NCI-H774 (cell line): Measurements from ENCODE around the gene MRE11.

Experiments
- DNase-seq: peaks from one replicate; lab custom pipeline; 2025; lab: John Stamatoyannopoulos, UW

Gene MRE11

DNA sequence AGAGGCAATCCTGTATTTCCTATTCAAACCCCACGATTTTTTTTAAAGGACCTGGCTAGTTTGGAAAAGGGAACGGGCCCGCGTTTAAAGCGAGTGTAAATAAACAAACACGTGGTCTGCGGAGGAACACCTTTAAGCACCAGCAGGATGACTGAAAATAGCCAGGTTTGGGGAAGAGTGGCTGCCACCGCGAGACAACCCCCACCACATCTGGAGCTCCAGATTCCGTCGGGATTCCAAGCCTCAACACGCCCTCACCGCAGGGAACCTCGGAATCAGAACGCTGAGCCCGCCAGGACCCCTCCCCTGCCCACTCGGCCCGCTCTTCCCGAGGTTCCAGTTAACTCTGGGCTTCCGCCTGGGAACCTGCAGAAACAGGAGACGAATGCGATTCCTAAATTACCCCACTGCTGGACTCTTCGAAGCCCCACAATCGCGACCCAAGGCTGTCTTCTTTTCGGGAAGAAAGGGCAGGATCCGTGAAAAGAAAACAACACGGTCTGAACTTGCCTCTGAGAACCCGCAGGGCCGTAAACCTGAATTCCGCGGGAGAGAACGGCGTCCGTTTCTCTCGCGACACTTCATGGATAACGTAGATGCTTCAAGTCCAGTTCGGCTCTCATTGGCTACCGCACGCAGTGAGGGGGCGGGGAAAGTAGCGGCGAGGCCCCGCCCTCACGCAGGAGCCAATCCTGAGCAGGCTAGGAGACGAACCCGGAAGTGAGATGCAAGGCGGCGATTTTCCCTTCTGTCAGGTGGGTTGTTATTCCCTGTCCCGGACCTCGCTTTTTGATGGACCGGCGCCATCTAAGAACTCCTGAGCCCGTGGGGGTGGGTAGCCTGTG lies at the start of gene MRE11, which contains the start of gene ANKRD49:
MRE11 (minus strand) TSS at position 564 of the 845 bp plus-strand sequence. CDS start 1,043 bp downstream, outside the sequence.
ANKRD49 (plus strand) TSS at position 704 of the 845 bp plus-strand sequence. CDS start 2,710 bp downstream, outside the sequence.
- DNase-seq, result peak; percentile 98

DNA sequence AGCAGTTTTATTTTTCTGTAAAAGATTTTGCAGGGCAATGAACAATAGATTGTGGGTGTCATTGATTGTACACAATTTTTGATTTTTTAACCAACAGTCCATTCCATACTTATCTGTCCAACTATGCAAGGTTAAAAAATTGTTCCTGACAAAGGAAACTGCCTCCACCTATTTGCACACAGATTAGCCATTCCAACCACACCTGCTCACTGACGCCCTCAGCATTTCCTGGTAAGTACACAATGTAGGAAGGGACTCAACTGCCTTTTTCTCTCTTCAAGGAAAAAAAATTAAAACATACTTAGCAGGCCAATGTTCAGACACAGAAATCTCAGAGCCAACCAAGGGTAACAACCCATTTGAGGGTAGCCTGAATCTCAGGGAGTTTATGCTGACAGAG lies 45.8 kb upstream of the MRE11 start:
- DNase-seq, result peak; percentile 40

DNA sequence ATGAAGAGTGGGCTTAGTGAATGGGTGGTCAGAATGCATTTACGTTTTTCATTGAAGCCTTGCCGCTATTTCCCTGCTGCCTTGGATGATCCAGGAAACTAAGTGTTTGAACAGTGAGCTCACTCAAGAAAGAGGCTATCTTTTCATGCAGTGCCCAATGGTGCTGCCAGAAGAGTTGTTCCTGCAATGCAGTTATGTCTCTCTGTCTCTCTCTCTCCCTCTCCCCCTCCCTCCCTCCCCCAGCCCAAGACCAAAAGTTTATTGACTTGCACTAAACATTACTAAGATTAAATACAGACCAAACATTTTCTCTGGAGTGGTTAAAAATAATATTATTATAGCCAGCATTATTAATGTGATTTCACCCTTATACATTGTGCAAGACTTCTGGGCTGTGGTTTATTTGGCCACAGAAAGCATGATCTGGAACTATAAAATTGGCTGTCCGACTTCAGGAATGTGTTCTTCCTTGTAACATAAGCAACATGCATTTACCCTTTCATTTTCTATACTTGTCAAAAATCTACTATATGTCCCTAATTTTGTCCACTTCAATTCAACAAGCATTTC lies 43.5 kb upstream of the MRE11 start:
- DNase-seq, result no peak

DNA sequence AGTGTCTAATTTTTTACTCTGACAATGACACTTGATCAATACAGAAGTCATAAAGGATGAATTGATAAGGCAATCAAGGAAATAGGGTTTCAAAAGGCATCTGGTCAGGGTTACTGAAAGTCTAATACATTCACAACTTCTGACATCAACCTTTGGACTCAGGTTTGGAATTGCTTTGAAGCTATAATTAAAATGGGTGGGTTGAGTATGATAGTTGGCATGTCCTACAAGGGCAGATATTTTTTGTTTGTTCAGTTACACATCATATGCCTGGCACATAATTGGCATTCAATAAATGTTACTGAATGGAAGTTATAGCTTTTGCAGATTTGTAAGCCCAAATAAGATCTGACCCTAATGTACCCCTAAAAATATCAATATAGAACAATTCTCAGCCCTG lies 42.7 kb upstream of the MRE11 start:
- DNase-seq, result no peak

DNA sequence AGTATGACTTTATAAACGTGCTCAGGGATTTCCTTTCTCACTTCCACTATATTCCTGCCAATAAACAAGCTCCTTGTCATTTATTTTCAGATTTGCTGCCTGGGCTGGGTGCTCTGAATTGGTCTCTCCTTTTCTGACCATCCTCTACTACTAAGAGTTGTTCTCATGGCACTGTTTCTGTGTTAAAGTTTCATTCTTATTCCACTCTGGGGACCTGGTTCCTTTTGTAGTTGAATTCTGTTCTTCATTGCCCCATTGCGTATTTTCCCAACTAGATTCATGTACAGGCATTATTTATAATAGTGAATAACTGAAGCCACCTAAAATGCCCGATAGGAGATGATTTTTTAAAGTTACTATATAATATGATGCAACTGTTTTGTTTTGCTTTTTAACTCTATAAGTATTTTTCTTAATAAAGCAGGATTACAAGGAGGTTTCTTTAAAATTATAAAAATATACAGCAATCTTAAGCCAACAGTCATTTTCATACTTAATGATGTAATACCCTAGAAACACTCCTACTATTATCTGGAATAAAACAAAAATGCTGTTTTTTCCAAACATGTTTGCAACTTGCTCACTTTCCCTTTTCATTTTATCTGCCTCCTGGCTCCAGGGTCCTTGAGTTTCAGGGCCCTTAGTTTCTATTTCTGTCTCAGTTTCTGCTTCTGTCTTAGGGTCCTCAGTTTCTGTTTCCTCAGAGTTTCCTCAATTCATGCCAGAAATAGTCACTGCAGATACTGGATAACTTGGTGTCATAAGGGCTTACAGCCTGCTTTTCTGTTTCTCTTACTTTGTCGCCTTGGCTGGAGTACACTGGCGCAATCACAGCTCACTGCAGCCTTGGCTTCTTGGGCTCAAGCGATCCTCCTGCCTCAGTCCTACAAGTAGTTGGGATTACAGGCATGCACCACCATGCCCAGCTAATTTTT lies 40.3 kb upstream of the MRE11 start:
- DNase-seq, result no peak

DNA sequence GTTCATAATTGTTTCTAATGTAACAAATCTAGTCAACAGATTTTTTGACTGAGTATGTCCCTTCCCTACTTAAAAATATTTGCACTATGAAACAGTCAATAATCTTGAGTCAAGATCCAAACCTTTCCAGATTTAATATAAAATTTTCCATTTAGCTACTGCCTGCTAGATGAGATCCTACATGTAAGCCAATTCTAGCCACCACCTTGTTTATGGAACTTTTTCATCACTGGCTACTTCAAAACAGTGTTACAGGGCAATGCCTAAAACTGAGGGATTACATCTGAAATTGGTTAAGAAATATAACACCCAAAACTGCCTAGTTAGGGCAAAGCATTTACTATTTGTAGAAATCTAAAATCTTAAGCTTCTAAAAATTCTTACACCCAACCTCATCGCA lies 39.6 kb upstream of the MRE11 start:
- DNase-seq, result no peak

DNA sequence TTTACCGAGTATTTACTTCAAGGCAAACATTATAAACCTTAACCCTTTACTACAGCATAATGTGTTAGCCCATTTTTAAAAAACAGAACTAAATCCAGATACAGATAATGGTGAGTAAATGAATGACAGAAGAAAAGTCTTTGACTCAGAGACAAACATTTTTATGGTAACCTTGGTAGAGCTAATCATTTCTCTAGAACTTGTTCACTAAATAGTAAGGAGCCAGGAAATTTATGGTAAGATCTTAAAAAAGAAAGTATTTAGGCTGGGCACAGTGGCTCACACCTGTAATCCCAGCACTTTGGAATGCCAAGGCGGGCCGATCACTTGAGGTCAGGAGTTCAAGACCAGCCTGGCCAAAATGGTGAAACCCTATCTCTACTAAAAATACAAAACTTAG lies 38.6 kb upstream of the MRE11 start:
- no peak for DNase-seq

DNA sequence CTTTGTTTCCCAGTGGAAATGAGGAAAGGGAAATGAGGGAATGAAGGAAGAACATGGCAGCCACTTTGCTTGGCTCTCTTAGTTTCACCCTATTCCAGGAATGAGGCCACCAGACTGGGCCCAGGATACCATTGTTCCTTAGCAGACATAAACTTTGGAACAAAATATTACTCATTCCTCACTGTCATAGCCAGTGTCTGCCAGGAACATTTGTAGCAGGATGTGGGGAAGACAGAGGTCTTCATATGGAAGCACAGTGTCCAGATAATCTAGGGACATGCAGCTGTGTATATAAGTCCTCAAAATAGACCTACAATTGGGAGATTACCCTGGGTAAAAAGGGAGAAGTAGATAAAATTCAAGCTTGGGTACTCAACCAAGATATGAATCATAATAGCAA lies 34.9 kb upstream of the MRE11 start:
- DNase-seq, result no peak

- DNase-seq, result no peak
These were observed 33.2 kb upstream of the MRE11 start for GRCh38 chr11:94526645-94527438.

GRCh38 chr11:94525546-94526324 lies 32.1 kb upstream of the MRE11 start:
- no peak for DNase-seq

DNA sequence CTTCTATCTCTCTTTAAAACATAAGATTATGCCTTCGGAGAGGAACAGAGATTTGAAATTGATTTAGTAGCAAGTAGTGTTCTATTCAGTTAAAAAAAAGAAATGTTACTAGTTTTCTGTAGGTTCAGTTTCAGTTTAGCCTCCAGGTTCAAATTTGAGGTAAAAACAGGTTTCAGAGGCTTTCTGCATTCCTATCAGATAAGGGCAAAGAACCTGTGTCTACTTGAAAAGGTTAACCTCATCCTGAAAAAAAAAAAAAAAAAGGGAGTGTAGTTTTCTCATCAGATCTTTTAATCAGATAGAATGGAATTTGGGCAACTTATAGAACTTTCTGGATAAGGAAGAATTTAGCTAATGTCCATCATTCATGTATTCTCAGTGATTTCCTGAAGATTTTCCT lies 30.7 kb upstream of the MRE11 start:
- DNase-seq, result no peak

- DNase-seq, result no peak
These were observed 28.0 kb upstream of the MRE11 start for GRCh38 chr11:94521684-94522083.

DNA sequence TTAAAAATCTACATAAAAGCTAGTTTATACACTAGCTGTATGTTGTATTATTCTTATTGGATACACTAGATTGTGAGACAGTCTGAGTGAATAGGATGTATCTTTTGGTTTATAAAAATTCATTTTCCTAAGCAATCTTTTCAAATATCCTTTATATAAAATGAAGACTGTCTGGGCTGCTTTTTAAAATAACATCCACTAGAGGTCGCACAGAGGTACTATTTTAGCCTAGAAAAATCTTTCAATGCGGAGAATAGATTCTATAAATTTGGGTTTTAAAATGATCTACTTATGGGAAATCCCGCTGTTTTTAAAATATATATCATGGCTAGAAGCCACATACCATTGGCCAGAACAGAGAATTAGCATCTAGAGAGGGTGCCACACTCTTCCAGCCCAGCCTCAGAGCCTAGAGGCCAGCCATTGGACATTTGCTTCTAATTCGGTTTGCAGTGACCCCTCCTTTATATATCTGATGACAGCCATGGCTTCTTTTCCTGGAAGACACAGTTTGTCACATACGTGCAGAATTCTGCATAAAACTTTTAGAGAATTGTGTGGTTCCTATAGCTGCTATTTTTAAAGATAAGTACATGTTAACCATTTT lies 25.9 kb upstream of the MRE11 start:
- DNase-seq, result peak; percentile 9

- no peak for DNase-seq
These were observed 24.7 kb upstream of the MRE11 start for GRCh38 chr11:94518300-94518699.

- no peak for DNase-seq
These were observed 23.1 kb upstream of the MRE11 start for GRCh38 chr11:94516725-94517124.

- no peak for DNase-seq
These were observed 21.8 kb upstream of the MRE11 start for GRCh38 chr11:94515398-94515797.

GRCh38 chr11:94513091-94513490 lies 19.4 kb upstream of the MRE11 start:
- DNase-seq, result peak; percentile 29

- peak; percentile 54 for DNase-seq
These were observed 18.5 kb upstream of the MRE11 start, which contains the start of gene C11orf97 for GRCh38 chr11:94511932-94512781. Gene C11orf97, plus strand, starts transcription at chr11:94512461. Its CDS starts 68 bp downstream, at chr11:94512529.

- DNase-seq, result no peak
These were observed 13.8 kb upstream of the MRE11 start for GRCh38 chr11:94507485-94507884.
